Duodenal mucosa (tissue), 2 donors: ENCODE results near the gene IKZF1.

ENCODE experiments used
- H3K27ac ChIP-seq: one replicate; pipeline ENCODE4 v1.7.0; 2013; ENCODE audit warnings: low read depth, low read length
- H3K27me3 ChIP-seq, 2 donors: one replicate each; pipeline ENCODE4 v1.7.0; 2013; ENCODE audit warnings: low read length in 2 of 2, control low read depth in 1 of 2; ENCODE audit not compliant: insufficient read depth in 2 of 2, control insufficient read depth in 1 of 2
- H3K36me3 ChIP-seq, 2 donors: one replicate each; pipeline ENCODE4 v1.7.0; 2013; ENCODE audit warnings: low read length in 2 of 2, control low read depth in 1 of 2; ENCODE audit not compliant: insufficient read depth in 2 of 2, control insufficient read depth in 1 of 2
- H3K4me1 ChIP-seq, 2 donors: one replicate each; pipeline ENCODE4 v1.7.0; 2013; ENCODE audit warnings: low read length in 2 of 2, control low read depth in 1 of 2; ENCODE audit not compliant: insufficient read depth in 2 of 2, control insufficient read depth in 1 of 2
- H3K4me3 ChIP-seq, 2 donors: one replicate each; pipeline ENCODE4 v1.7.0; 2013; ENCODE audit warnings: low read length in 2 of 2, low read depth in 1 of 2
- H3K9ac ChIP-seq, 2 donors: one replicate each; pipeline ENCODE4 v1.7.0; 2013; ENCODE audit warnings: low read length in 2 of 2, low read depth in 1 of 2
- H3K9me3 ChIP-seq, 2 donors: one replicate each; pipeline ENCODE4 v1.7.0; 2013; ENCODE audit warnings: low read length in 2 of 2, control low read depth in 1 of 2; ENCODE audit not compliant: control insufficient read depth in 1 of 2

The IKZF1 gene

DNA sequence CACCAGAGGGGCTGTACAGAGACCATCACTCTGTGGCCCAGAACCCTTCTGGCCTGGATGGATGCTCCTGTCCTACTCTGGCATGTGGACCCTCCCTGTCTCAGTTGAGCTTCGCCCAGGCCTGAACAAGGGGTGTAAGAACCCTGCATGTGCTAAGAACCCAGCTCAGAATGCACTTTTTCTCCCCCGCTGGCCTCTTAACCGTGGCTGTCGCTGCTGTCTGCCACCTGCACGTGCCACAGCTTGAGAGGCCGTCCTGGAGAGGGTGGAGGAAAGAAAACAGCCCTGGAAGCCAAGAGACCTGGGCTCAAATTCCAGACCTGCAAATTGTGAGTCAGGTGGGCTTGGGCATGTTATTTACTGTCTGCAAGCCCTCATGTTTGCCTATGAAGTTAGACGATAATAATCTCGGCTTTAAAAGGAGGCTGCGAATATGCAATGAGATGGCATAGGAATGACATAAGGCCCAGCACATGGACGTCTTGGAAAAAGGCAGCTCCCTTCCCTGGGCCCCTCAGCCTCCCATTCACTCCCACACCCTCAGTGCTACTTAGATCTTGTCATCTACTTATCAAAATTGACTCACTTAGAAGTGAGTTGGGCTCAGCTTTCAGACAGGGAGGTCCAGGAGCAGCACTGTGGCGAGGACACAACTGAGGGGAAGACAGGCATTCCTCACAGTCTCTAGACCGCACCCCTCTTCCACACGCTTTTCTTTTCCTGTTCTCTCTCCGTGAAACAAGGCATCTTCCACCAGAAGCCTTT lies 114.2 kb downstream of the IKZF1 start:
- Histone ChIP-seq H3K36me3 (no peaks in the 10 kb centered on the region), H3K4me3 (no peak overlapping the region), H3K27ac (no peak overlapping the region), H3K9ac (no peak overlapping the region), H3K9me3 (no peaks in the 10 kb centered on the region), H3K27me3 (no peaks in the 10 kb centered on the region), H3K4me1 (no peaks in the 10 kb centered on the region)

DNA sequence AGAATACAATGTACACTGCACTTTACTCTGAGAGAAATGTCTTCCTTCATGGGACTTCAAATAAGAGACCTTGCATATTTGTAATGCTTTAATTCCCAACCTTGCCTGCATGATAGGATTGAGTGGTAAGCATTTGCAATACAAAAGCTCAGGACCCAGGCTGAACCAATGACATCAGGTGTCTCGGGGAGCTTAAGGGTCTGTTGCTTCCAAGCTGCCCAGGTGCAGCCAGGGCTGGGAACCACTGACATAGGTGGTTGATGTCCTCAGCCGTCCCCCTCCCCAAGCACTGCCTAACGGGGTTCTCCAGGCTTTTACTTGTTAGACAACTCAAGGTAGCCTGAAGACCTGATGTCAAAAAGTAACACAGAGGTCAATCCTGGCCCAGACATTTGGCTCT lies 116.5 kb downstream of the IKZF1 start:
- Histone ChIP-seq H3K27ac (no peak overlapping the region), H3K27me3 (no peaks in the 10 kb centered on the region), H3K9me3 (no peaks in the 10 kb centered on the region), H3K36me3 (no peaks in the 10 kb centered on the region), H3K4me1 (no peaks in the 10 kb centered on the region), H3K9ac (no peak overlapping the region), H3K4me3 (no peak overlapping the region)

DNA sequence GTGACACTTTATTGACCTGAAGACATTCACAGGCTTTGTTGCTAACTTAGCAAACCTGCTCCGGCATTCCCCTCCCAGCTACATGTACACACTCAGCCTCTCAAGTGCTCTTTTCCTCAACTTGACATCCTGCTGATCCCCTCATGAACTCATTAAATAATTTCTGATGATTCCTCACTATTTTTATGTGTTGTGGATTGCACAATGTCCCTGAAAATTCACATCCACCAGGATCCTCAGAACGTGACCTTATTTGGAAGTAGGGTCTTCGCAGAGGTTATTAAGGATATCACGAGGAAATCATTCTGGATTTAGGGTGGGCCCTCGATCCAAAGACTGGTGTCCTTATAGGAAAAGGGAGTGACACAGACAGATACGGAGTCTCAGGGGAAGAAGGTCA lies 118.3 kb downstream of the IKZF1 start:
- no peak overlapping the region for H3K4me3 ChIP-seq
- no peaks in the 10 kb centered on the region for H3K27me3 ChIP-seq
- H3K9ac ChIP-seq, result no peak overlapping the region
- no peaks in the 10 kb centered on the region for H3K36me3 ChIP-seq
- H3K9me3 ChIP-seq, result no peaks in the 10 kb centered on the region
- peaks cover 12 to 14% of the 10 kb centered on the region in 2 donors for H3K4me1 ChIP-seq
- no peak overlapping the region for H3K27ac ChIP-seq

DNA sequence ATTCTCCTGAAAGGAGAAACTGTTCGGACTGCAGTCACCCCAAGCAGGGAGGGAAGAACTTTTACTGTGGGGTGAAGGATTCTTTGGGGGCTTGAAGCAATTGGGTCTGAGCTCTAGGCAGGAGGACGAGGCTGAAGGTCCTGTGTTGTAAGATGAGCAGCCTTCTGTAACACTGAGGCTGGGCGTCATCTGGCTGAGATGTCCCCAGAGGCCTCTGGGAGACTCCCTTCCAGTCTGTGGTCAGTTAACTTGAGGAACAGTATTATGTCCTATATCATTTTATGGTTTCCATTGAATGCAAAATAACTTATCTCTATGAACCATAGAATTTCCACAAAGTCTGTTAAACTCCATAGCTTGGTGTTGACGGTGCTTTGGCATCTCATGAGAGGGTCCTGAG lies 119.3 kb downstream of the IKZF1 start:
- Histone ChIP-seq H3K9me3 (no peaks in the 10 kb centered on the region), H3K4me1 (peaks cover 12 to 14% of the 10 kb centered on the region in 2 donors), H3K9ac (no peak overlapping the region), H3K36me3 (no peaks in the 10 kb centered on the region), H3K4me3 (no peak overlapping the region), H3K27me3 (no peaks in the 10 kb centered on the region), H3K27ac (no peak overlapping the region)

DNA sequence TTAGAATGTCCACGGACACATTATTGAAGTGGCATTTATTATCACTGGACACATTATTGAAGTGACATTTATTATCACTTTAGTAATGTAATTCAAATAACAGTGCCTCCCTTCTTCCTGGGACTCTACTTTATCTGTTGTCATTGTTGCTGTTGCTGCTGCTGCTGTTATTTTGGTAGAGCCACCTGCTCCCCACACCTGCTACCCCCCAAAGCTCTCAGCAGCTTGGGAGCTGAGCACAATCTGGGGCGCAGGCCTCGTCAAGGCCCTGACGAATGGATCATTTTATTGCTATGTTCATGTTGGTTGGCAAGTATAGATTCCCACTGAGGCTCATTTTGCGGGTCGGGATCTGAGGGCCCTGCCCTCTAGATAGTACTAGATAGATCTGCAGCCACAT lies 120.8 kb downstream of the IKZF1 start:
- H3K4me1 ChIP-seq, result peaks cover 12 to 14% of the 10 kb centered on the region in 2 donors
- no peak overlapping the region for H3K27ac ChIP-seq
- H3K27me3 ChIP-seq, result no peaks in the 10 kb centered on the region
- H3K9me3 ChIP-seq, result no peaks in the 10 kb centered on the region
- H3K4me3 ChIP-seq, result no peak overlapping the region
- no peaks in the 10 kb centered on the region for H3K36me3 ChIP-seq
- H3K9ac ChIP-seq, result no peak overlapping the region

DNA sequence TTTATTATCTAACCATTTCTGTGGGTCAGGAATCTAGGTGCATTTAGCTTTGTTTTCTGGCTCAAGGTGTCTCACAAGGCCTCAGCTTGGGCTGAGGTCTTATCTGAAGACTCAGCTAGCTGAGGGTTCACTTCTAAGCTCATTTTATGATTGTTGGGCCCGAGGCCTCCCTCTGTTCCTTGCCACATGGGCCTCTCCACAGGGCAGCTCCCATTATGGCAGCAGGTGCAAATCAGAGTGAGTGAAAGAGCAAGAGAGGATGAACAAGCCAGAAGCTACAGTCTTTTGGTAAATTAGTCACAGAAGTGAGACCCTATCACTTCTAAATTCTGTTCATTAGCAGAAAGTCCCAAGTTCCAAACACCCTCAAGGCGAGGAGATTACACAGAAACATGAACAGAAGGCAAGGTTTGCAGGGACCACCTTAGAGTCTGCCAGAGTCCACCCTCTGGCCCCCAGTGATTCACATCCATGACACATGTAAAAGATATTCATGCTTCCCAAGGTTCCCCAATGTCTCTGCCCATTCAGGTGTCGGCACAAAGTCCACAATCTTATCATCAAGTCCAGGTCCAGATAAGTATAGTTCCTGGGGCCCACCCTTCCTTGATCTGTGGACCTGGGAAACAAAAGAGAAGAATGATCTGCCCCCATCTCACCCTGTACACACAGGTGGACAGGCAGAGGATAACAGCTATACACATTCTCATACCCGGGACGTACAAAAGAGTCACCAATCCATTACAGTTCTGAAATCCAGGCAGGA lies 121.9 kb downstream of the IKZF1 start:
- no peak overlapping the region for H3K9ac ChIP-seq
- no peaks in the 10 kb centered on the region for H3K9me3 ChIP-seq
- peaks cover 12 to 14% of the 10 kb centered on the region in 2 donors for H3K4me1 ChIP-seq
- H3K4me3 ChIP-seq, result no peak overlapping the region
- no peaks in the 10 kb centered on the region for H3K27me3 ChIP-seq
- no peak overlapping the region for H3K27ac ChIP-seq
- no peaks in the 10 kb centered on the region for H3K36me3 ChIP-seq

DNA sequence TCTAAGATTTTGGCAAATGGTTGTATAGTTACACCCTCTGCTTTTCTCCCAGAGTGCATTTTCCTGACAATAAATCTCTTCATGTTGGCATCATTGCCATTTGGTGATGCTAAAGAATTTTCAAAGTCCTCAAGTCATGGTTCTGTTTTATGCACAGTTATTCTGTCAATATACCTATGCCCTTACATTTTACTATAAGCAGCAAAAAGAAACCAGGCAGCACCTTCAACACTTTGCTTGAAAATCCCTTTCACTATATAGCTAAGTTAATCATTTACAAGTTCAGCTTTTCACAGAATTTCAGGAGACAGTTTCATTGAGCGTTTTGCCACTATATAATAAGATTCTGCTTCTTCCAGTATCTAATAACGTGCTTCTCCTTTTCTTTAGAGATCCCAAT lies 123.0 kb downstream of the IKZF1 start:
- H3K9me3 ChIP-seq, result no peaks in the 10 kb centered on the region
- no peaks in the 10 kb centered on the region for H3K36me3 ChIP-seq
- H3K4me1 ChIP-seq, result peaks cover 12 to 14% of the 10 kb centered on the region in 2 donors
- H3K27me3 ChIP-seq, result no peaks in the 10 kb centered on the region
- no peak overlapping the region for H3K4me3 ChIP-seq
- no peak overlapping the region for H3K9ac ChIP-seq
- H3K27ac ChIP-seq, result no peak overlapping the region

DNA sequence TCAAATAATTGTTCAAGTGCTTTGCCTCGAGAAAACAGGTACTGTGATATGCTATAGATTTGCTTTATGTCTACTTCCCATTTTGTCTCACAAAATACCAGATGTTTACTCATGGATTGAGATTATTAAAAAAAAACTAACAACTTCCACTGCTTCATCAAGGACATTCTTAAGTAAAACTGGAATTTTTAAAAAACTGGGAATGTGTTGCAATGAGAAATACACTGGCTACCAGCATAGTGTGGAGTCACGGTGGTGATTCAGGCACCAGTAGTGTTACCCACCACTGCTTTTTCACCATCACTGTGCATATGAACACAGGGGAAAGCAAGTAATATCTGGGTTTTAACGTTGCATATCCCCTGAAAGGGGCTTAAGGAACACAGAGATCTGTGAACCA lies 124.4 kb downstream of the IKZF1 start:
- Histone ChIP-seq H3K27me3 (no peaks in the 10 kb centered on the region), H3K36me3 (no peaks in the 10 kb centered on the region), H3K9me3 (no peaks in the 10 kb centered on the region), H3K9ac (no peak overlapping the region), H3K4me3 (no peak overlapping the region), H3K27ac (no peak overlapping the region), H3K4me1 (peaks cover 12 to 14% of the 10 kb centered on the region in 2 donors)

DNA sequence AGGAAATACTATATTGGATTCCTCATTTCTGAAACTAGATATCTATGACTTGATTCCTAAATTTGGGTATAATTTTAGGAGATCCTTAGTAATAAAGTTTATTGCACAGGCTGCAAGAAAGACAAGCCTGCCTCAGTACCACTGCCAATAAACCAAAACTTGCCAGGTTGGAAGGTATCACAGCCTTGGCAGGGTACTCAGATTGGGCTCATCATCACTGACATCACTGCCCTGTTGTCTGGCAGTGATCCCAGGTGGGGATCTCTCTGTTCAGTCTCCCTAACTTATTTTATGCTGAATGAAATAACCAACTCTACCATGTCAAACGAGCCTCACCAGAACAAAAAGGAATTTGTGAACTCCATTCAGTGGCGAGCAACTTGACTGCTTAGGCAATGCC lies 126.8 kb downstream of the IKZF1 start:
- no peak overlapping the region for H3K27ac ChIP-seq
- H3K9me3 ChIP-seq, result no peaks in the 10 kb centered on the region
- no peaks in the 10 kb centered on the region for H3K36me3 ChIP-seq
- H3K9ac ChIP-seq, result no peak overlapping the region
- no peak overlapping the region for H3K4me3 ChIP-seq
- H3K27me3 ChIP-seq, result no peaks in the 10 kb centered on the region
- H3K4me1 ChIP-seq, result peaks cover 10 to 13% of the 10 kb centered on the region in 2 donors

DNA sequence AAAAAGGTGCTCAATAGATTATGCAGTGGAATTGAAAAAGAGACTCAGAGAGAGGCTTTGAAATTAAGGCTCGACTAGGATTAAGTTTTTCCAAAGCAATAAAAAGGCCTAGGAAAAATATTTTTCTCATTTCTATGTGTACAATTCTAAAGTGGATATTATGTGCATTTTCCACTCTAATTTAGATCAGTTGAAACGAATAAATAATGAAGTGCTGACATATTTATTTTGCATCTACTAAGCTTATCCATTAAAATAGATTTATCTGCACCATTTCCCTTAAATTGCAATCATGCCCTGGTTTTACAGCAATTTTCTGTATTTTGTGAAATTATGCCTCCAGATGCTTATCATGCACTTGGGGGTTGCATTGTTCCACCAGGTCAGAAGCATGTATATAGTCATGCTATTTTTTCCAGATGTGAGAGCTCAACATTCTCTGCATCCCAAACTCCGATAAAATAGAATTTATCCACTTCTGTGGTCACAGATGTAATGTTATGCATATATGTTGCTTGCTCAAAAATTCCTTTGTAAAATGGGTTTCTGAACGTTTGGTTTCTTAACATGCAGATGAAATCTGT lies 127.3 kb downstream of the IKZF1 start:
- Histone ChIP-seq H3K27me3 (no peaks in the 10 kb centered on the region), H3K27ac (no peak overlapping the region), H3K4me3 (no peak overlapping the region), H3K9ac (no peak overlapping the region), H3K9me3 (no peaks in the 10 kb centered on the region), H3K4me1 (peaks cover 6 to 8% of the 10 kb centered on the region in 2 donors), H3K36me3 (no peaks in the 10 kb centered on the region)
